ENCODE measurements around the gene PDK1.

DNA sequence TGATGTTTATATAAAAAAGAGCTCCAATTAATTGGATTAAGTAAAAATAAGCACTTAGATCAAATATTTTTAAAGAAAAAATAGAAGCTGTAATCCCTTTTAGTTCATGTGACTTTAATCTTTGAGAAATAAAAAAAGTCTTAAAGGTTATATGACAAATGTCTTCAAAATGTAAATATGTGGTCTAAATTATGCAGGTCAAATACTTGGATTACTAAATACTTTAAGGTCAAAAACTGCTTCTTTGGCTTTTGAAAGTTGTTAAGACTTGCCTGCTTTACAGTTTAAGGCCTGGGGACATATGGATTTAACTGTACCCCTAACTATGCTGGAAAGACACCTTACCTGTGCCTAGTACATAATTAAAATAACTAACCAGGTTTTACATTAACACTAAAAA, 15.5 kb upstream of the PDK1 start:
- TF ChIP-seq, protein P1, sequence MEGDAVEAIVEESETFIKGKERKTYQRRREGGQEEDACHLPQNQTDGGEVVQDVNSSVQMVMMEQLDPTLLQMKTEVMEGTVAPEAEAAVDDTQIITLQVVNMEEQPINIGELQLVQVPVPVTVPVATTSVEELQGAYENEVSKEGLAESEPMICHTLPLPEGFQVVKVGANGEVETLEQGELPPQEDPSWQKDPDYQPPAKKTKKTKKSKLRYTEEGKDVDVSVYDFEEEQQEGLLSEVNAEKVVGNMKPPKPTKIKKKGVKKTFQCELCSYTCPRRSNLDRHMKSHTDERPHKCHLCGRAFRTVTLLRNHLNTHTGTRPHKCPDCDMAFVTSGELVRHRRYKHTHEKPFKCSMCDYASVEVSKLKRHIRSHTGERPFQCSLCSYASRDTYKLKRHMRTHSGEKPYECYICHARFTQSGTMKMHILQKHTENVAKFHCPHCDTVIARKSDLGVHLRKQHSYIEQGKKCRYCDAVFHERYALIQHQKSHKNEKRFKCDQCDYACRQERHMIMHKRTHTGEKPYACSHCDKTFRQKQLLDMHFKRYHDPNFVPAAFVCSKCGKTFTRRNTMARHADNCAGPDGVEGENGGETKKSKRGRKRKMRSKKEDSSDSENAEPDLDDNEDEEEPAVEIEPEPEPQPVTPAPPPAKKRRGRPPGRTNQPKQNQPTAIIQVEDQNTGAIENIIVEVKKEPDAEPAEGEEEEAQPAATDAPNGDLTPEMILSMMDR (IDR thresholded peaks at IDR 0.05) = no peak
- no peak for TF ChIP-seq POLR2A (IDR thresholded peaks at IDR 0.05)

Measured in Peyer's patch (tissue), 4 donors.